ENCODE measurements around the gene CSGALNACT2. TPM values are rescaled to one million over a fixed set of nuclear protein-coding genes. Genes with fewer than 3 reads are reported as not detected.

CSGALNACT2 gene
- total RNA-seq, 1 experiment from 2014 or later, result 5.1 TPM

GRCh38 chr10:43114088-43114742 lies 24.0 kb upstream of the CSGALNACT2 start:
- ATAC-seq (no peak), DNase-seq (ENCODE audit: low spot score) (no peak)
- no peaks in the 10 kb centered on the region for H3K27me3 Mint-ChIP-seq (ENCODE audit: low read depth)
- H3K9me3 Mint-ChIP-seq, result no peaks in the 10 kb centered on the region
- ChIA-PET CTCF (interaction anchor here (1.2 kb wide), 1 partner anchor 35 kb away, joined by 3 read pairs; no protein-coding TSS in a partner anchor), POLR2A (no interaction called here)
- TF ChIP-seq, protein P1, sequence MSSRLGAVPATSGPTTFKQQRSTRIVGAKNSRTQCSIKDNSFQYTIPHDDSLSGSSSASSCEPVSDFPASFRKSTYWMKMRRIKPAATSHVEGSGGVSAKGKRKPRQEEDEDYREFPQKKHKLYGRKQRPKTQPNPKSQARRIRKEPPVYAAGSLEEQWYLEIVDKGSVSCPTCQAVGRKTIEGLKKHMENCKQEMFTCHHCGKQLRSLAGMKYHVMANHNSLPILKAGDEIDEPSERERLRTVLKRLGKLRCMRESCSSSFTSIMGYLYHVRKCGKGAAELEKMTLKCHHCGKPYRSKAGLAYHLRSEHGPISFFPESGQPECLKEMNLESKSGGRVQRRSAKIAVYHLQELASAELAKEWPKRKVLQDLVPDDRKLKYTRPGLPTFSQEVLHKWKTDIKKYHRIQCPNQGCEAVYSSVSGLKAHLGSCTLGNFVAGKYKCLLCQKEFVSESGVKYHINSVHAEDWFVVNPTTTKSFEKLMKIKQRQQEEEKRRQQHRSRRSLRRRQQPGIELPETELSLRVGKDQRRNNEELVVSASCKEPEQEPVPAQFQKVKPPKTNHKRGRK (CRISPR knock-in tag; IDR thresholded peaks at IDR 0.05; ENCODE audit: borderline replicate concordance), result no peak
- TF ChIP-seq CREB1 (CRISPR knock-in tag; IDR thresholded peaks at IDR 0.05), result no peak
- TF ChIP-seq ZNF263 (CRISPR knock-in tag; IDR thresholded peaks at IDR 0.05; ENCODE audit: low read depth), result no peak
- TF ChIP-seq GABPB1 (CRISPR knock-in tag; IDR thresholded peaks at IDR 0.05), result no peak
- TF ChIP-seq SMAD4 (CRISPR knock-in tag; IDR thresholded peaks at IDR 0.05), result no peak
- TF ChIP-seq ZNF121 (CRISPR knock-in tag; IDR thresholded peaks at IDR 0.05), result no peak
- no peak overlapping the region for H3K27ac Mint-ChIP-seq
- no peaks in the 10 kb centered on the region for H3K4me1 Mint-ChIP-seq
- H3K4me3 Mint-ChIP-seq, result no peak overlapping the region
- H3K36me3 Mint-ChIP-seq, result no peaks in the 10 kb centered on the region

DNA sequence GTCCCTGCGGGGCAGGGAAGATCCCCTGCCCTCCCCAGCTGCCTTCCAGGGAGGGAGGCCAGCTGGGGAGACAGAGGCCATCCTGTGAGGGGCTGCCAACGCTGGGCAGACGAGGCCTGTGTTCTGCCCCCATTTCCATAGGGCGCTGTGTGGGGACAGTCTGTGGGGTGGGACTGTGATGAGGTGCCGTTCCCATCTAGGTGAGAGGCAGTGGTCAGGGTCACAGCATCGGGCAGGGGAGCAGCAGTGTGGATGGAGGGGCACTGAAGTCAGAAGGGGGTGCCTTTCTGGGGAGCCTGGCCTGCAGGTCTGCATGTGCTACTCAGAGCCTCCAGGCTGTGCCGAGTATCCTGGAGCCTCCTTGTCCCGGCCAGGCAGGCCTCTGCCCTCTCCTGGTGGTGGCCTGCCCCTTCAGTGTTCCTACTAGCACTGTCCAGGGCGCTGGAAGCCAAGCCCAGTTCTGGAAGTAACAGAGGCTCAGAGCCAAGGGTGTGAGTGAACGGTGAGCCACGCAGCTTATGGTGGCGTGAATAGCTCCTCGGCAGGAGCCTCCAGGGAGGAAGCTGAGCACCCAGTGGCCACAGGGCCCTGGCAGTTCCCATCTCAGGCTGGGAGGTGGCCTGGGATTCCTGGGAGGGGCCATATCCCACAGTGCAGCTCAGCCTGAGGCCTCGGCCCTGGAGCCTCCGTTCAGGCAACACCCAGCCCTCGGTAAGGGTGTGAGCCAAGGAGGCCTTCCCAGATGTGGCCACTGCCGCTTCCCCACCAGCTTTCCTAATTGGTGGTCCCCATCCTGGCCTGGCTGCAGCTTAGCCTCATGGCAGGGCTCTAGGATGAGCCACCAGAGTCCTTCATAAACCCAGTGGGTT lies 23.3 kb upstream of the CSGALNACT2 start:
- H3K27ac Mint-ChIP-seq, result no peak overlapping the region
- ATAC-seq, result no peak
- CTCF ChIA-PET, result no interaction called here

More for the DNA sequence above, 23.3 kb upstream of the CSGALNACT2 start:
- Mint-ChIP-seq H3K36me3 (no peaks in the 10 kb centered on the region), H3K4me3 (no peak overlapping the region), H3K9me3 (no peaks in the 10 kb centered on the region), H3K27me3 (ENCODE audit: low read depth) (no peaks in the 10 kb centered on the region), H3K4me1 (no peaks in the 10 kb centered on the region)
- POLR2A ChIA-PET, result no interaction called here
- DNase-seq (ENCODE audit: low spot score), result no peak
- no peak for TF ChIP-seq ATF1 (CRISPR knock-in tag; IDR thresholded peaks at IDR 0.05)
- TF ChIP-seq TCF7 (CRISPR knock-in tag; IDR thresholded peaks at IDR 0.05; ENCODE audit: low read depth), result no peak
- TF ChIP-seq ATF2 (CRISPR knock-in tag; IDR thresholded peaks at IDR 0.05; ENCODE audit: borderline replicate concordance, low read depth), result no peak
- no peak for TF ChIP-seq MLX (CRISPR knock-in tag; IDR thresholded peaks at IDR 0.05)
- TF ChIP-seq, protein P2, sequence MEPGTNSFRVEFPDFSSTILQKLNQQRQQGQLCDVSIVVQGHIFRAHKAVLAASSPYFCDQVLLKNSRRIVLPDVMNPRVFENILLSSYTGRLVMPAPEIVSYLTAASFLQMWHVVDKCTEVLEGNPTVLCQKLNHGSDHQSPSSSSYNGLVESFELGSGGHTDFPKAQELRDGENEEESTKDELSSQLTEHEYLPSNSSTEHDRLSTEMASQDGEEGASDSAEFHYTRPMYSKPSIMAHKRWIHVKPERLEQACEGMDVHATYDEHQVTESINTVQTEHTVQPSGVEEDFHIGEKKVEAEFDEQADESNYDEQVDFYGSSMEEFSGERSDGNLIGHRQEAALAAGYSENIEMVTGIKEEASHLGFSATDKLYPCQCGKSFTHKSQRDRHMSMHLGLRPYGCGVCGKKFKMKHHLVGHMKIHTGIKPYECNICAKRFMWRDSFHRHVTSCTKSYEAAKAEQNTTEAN (CRISPR knock-in tag; IDR thresholded peaks at IDR 0.05), result no peak
- TF ChIP-seq MXD4 (CRISPR knock-in tag; IDR thresholded peaks at IDR 0.05; ENCODE audit: borderline replicate concordance), result no peak
- TF ChIP-seq AR (CRISPR knock-in tag; IDR thresholded peaks at IDR 0.05), result no peak
- TF ChIP-seq STAT6 (CRISPR knock-in tag; conservative IDR thresholded peaks at IDR 0.05; ENCODE audit: low read depth), result no peak
- no peak for TF ChIP-seq SMAD4 (CRISPR knock-in tag; IDR thresholded peaks at IDR 0.05)
- no peak for TF ChIP-seq CREB1 (CRISPR knock-in tag; IDR thresholded peaks at IDR 0.05)
- TF ChIP-seq, protein P3, sequence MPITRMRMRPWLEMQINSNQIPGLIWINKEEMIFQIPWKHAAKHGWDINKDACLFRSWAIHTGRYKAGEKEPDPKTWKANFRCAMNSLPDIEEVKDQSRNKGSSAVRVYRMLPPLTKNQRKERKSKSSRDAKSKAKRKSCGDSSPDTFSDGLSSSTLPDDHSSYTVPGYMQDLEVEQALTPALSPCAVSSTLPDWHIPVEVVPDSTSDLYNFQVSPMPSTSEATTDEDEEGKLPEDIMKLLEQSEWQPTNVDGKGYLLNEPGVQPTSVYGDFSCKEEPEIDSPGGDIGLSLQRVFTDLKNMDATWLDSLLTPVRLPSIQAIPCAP (CRISPR knock-in tag; IDR thresholded peaks at IDR 0.05), result no peak
- no peak for TF ChIP-seq ZNF423 (CRISPR knock-in tag; IDR thresholded peaks at IDR 0.05)
- no peak for TF ChIP-seq NR3C1 (CRISPR knock-in tag; conservative IDR thresholded peaks at IDR 0.05; ENCODE audit: low read depth)
